Skeletal muscle satellite cell (primary cell): Measurements from ENCODE around the gene AQR.
"Not testable (repeated sequence)": the region's sequence is repeated elsewhere in the genome, so short reads cannot be mapped to it uniquely, and the experiment has no call there.

Source experiments
- H3K27me3 ChIP-seq: 2 replicates; pipeline ENCODE4 v1.7.0; 2013; ENCODE audit warnings: low read length; ENCODE audit not compliant: control insufficient read depth, insufficient read depth
- H3K36me3 ChIP-seq: 2 replicates; pipeline ENCODE4 v1.7.0; 2013; ENCODE audit warnings: mild to moderate bottlenecking, control low read depth, low read length; ENCODE audit not compliant: insufficient read depth
- H3K4me1 ChIP-seq: 2 replicates; pipeline ENCODE4 v1.7.0; 2013; ENCODE audit warnings: low read length; ENCODE audit not compliant: control insufficient read depth, insufficient read depth
- H3K4me2 ChIP-seq: 2 replicates; pipeline ENCODE4 v1.7.0; 2013; ENCODE audit warnings: mild to moderate bottlenecking, low read length
- H3K4me3 ChIP-seq: 2 replicates; pipeline ENCODE4 v1.7.0; 2013; ENCODE audit warnings: low read length
- H3K9ac ChIP-seq: 2 replicates; pipeline ENCODE4 v1.7.0; 2013; ENCODE audit warnings: mild to moderate bottlenecking, low read depth, low read length, moderate library complexity
- H3K9me3 ChIP-seq: replicated peaks from 2 replicates; pipeline ENCODE4 v1.7.0; 2013; ENCODE audit warnings: mild to moderate bottlenecking, control low read depth, low read length

Gene AQR

GRCh38 chr15:34952481-34952880 is 17.1 kb downstream of the AQR start:
- H3K4me1 ChIP-seq, result no peaks in the 10 kb centered on the region
- peaks cover 15% of the 10 kb centered on the region for H3K36me3 ChIP-seq
- H3K27me3 ChIP-seq, result no peaks in the 10 kb centered on the region
- no peak overlapping the region for H3K9ac ChIP-seq
- no peak overlapping the region for H3K4me2 ChIP-seq
- no peak overlapping the region for H3K4me3 ChIP-seq
- no peaks in the 10 kb centered on the region for H3K9me3 ChIP-seq

- no peak overlapping the region for H3K4me2 ChIP-seq
- no peaks in the 10 kb centered on the region for H3K27me3 ChIP-seq
- no peaks in the 10 kb centered on the region for H3K4me1 ChIP-seq
- H3K36me3 ChIP-seq, result peaks cover 15% of the 10 kb centered on the region
- H3K9me3 ChIP-seq, result no peaks in the 10 kb centered on the region
- no peak overlapping the region for H3K9ac ChIP-seq
- H3K4me3 ChIP-seq, result no peak overlapping the region
Measured at GRCh38 chr15:34951993-34952392, 17.5 kb downstream of the AQR start.

- H3K9ac ChIP-seq, result no peak overlapping the region
- no peak overlapping the region for H3K4me3 ChIP-seq
- H3K36me3 ChIP-seq, result peaks cover 22% of the 10 kb centered on the region
- H3K27me3 ChIP-seq, result no peaks in the 10 kb centered on the region
- H3K4me1 ChIP-seq, result no peaks in the 10 kb centered on the region
- H3K9me3 ChIP-seq, result no peaks in the 10 kb centered on the region
- H3K4me2 ChIP-seq, result no peak overlapping the region
Measured at GRCh38 chr15:34944936-34945335, 24.6 kb downstream of the AQR start.

DNA sequence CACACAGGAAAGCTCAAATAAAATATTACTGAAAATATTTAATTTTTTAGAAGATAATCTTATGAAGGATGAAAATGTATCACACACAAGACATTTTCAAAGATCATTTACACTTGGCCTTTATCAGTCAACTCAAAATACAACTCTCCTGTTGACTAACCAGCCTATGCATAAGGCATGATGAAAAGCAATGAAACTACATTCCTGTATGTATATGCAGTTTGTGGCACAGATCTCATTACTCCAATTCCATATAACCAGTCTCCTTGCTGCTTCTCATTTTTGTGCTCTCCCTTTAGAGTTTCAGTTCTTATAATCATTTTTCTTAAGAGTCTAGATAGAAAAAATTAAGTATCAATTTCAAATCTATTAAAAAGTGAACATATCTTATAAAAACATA is 25.8 kb downstream of the AQR start:
- Histone ChIP-seq H3K36me3 (peaks cover 27% of the 10 kb centered on the region), H3K9ac (no peak overlapping the region), H3K27me3 (no peaks in the 10 kb centered on the region), H3K4me1 (no peaks in the 10 kb centered on the region), H3K4me2 (no peak overlapping the region), H3K9me3 (no peaks in the 10 kb centered on the region), H3K4me3 (no peak overlapping the region)

GRCh38 chr15:34943264-34943663 is 26.3 kb downstream of the AQR start:
- H3K27me3 ChIP-seq, H3K4me2 ChIP-seq, H3K9ac ChIP-seq, H3K4me3 ChIP-seq, H3K4me1 ChIP-seq, H3K9me3 ChIP-seq: not testable (repeated sequence)
- H3K36me3 ChIP-seq, result peaks cover 29% of the 10 kb centered on the region

DNA sequence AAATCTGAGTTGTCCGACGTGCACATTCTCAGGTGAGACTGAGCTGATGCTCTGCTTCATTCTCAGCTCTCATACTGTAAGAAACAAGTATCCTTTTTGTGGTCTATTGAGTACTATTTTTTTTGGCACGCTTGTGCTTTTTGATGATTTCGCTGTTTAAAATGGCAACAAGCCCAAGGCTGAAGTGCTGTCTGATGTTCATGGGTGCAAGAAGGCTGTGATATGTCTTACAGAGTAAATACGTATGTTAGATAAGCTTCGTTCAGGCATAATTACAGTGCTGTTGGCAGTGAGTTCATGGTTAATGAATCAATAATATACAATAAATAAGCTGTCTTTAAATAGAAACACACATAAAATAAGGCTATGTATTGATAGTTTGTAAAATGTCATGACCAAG is 27.2 kb downstream of the AQR start:
- Histone ChIP-seq H3K4me2 (no peak overlapping the region), H3K36me3 (peaks cover 26% of the 10 kb centered on the region), H3K4me3 (no peak overlapping the region), H3K27me3 (no peaks in the 10 kb centered on the region), H3K4me1 (no peaks in the 10 kb centered on the region), H3K9me3 (no peaks in the 10 kb centered on the region), H3K9ac (no peak overlapping the region)

- Histone ChIP-seq H3K4me1 (no peaks in the 10 kb centered on the region), H3K4me3 (no peak overlapping the region), H3K9me3 (no peaks in the 10 kb centered on the region), H3K27me3 (no peaks in the 10 kb centered on the region), H3K9ac (no peak overlapping the region), H3K4me2 (no peak overlapping the region), H3K36me3 (peaks cover 26% of the 10 kb centered on the region)
Measured at GRCh38 chr15:34941831-34942230, 27.7 kb downstream of the AQR start.

DNA sequence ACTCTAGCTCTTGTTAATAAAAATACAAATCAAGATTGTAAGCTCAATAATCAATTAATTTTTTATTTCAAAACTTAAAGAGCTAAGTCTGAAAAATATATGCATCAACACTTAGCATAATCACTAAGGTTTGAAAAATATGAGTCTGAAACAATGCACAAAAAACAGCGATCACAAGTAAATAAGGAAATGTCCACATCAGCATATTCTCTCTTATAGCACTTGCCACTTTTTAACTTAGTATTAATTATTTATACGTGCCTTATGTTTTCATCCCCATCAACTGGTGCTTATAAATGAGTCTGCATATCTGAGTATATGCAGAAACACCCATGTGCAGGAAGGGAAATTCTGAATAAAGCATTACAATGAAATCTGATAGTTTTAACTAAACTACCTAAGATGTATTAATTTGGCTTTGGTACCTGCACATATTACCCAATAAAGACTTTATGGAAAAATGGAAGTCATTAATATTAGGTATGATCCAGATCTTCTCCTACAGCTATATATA is 28.3 kb downstream of the AQR start:
- Histone ChIP-seq H3K9me3 (no peaks in the 10 kb centered on the region), H3K36me3 (peaks cover 29% of the 10 kb centered on the region), H3K4me2 (no peak overlapping the region), H3K4me3 (no peak overlapping the region), H3K9ac (no peak overlapping the region), H3K27me3 (no peaks in the 10 kb centered on the region), H3K4me1 (no peaks in the 10 kb centered on the region)

DNA sequence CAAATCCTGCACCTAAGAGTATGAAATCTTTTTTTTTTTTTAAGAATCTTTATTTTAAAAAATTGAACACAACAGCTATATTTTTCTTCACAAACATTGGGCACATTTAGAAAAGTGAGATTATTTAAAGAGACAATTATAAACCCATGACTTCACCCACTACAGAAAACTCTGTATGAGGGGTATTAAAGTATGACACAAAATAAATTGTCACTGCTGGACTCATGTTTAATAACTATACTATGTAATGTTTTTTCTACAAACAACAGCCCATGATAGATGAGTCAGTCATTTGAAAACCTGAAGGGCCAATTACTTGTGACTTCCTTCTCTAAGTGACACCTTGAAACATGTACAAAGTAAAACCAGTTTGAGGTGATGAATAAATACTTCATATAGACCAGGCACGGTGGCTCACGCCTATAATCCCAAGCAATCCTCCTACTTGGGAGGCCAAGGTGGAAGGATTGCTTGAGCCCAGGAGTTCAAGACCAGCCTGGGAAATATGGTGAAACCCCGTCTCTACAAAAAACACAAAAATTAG is 36.0 kb downstream of the AQR start:
- no peak overlapping the region for H3K9ac ChIP-seq
- H3K27me3 ChIP-seq, result no peaks in the 10 kb centered on the region
- no peak overlapping the region for H3K4me3 ChIP-seq
- peaks cover 55% of the 10 kb centered on the region for H3K36me3 ChIP-seq
- H3K4me2 ChIP-seq, result no peak overlapping the region
- peaks cover 3% of the 10 kb centered on the region for H3K4me1 ChIP-seq
- H3K9me3 ChIP-seq, result no peaks in the 10 kb centered on the region

DNA sequence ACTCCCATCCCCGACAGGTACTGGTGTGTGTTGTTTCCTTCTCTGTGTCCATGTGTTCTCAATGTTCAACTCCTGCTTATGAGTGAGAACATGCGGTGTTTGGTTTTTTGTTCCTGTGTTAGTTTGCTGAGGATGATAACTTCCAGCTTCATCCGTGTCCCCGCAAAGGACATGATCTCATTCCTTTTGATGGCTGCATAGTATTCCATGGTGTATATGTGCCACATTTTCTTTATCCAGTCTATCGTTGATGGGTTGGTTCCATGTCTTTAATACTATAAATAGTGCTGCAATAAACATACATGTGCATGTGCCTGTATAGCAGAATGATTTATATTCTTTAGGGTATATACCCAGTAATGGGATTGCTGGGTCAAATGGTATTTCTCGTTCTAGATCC is 41.2 kb downstream of the AQR start:
- not testable (repeated sequence) for H3K4me2 ChIP-seq, H3K4me1 ChIP-seq, H3K4me3 ChIP-seq, H3K9ac ChIP-seq, H3K27me3 ChIP-seq, H3K9me3 ChIP-seq
- peaks cover 46% of the 10 kb centered on the region for H3K36me3 ChIP-seq

GRCh38 chr15:34927726-34928125 is 41.8 kb downstream of the AQR start:
- Histone ChIP-seq H3K36me3 (peaks cover 42% of the 10 kb centered on the region), H3K9ac (no peak overlapping the region), H3K4me3 (no peak overlapping the region), H3K27me3 (no peaks in the 10 kb centered on the region), H3K4me1 (no peaks in the 10 kb centered on the region), H3K4me2 (no peak overlapping the region), H3K9me3 (no peaks in the 10 kb centered on the region)

DNA sequence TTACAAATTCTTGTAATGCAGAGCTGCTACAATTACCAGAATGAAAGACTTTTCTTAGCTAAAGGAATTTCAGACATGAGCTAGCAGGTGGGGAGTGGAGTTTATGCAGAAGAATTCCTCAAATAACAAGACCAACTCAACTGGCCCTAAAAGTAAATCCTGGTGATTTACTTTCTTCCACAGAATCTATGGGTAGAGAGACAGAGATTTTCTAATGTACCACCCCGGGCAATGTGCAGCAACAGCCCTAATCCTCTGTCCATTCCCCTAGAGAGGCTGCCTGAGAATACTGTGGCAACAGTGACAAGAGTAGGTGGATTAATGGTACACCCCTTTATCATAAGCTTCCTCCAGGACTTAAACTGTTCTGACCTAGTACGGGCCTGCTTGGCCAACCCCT is 55.2 kb downstream of the AQR start:
- H3K27me3 ChIP-seq, result no peaks in the 10 kb centered on the region
- no peaks in the 10 kb centered on the region for H3K4me1 ChIP-seq
- H3K9ac ChIP-seq, result no peak overlapping the region
- peaks cover 74% of the 10 kb centered on the region for H3K36me3 ChIP-seq
- H3K9me3 ChIP-seq, result peaks cover 4% of the 10 kb centered on the region
- H3K4me3 ChIP-seq, result no peak overlapping the region
- no peak overlapping the region for H3K4me2 ChIP-seq
